Renal cortex interstitium (tissue), 11 donors: ENCODE measurements around the gene CLDND2. TPM values are rescaled to one million over a fixed set of nuclear protein-coding genes. Genes with fewer than 3 reads are reported as not detected.

ENCODE experiments used
- DNase-seq, 11 donors: peaks; one replicate each; pipeline ENCODE4 v3.0.0-alpha.2; 2013; ENCODE audit warnings: low read depth in 9 of 11, low spot score in 4 of 11; ENCODE audit errors: extremely low read depth in 1 of 11
- polyA plus RNA-seq, 3 donors: library from polyadenylated mRNA; unstranded; fragments of 120-200 nt; gene quantifications; one replicate each; pipeline ENCODE4 v1.2.1, GENCODE V29; 2013; ENCODE audit not compliant: insufficient read length in 3 of 3

The CLDND2 gene
- polyA plus RNA-seq, 3 donors = 0.54 to 1.8 (median 1.7) TPM

GRCh38 chr19:51321799-51322198 is 47.0 kb downstream of the CLDND2 start:
- no peak for DNase-seq

- DNase-seq = peak in 7 of 11 donors; percentile 32 to 63 (median 48)
Measured at GRCh38 chr19:51320280-51320657, 48.5 kb downstream of the CLDND2 start.

GRCh38 chr19:51319649-51320279 is 49.0 kb downstream of the CLDND2 start:
- DNase-seq = no peak

DNA sequence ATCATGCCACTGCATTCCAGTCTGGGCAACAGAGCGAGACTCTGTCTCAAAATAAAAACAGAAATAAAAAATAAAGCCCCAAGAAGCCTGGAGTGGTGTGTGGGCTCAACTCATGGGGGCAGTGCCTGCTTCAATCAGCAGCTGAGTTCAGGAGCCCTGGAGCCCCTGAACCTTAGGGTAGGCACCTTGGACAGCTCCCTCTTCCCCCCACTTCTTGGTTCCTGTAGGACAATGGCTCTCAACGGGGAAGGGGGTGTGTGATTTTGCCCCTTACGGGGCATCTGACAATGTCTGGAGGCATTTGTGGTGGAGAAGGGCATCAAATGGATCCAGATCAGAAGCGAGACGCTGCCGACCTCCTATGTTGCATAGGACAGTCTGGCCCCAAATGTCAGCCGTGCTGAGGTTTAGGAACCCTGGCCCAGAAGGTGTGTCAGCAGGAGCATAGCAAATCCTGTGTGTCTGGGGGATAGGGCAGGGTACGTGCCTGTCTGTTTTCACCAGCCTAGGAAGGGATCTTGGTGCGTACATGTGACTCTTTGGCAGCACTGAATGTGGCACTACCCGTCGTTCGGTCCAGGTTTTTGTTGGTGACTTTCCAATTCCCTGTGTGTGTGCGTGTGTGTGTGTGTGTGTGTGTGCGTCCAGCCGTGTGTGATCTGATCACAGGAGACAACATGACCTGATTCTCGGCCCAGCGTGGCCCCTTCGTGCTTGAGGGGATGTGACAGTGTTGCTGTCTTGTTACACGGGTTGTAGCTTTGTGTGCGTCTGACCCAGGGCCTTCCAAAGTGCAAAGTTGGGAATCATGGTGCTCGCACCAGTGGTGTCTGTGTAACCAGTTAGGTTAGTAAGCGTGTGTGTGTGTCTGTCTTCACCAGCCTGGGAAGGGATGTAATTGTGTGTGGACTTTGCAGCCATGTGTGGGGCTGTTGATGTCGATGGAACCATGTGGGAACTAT is 49.8 kb downstream of the CLDND2 start:
- DNase-seq = no peak

GRCh38 chr19:51317968-51318367 is 50.8 kb downstream of the CLDND2 start:
- no peak for DNase-seq

- DNase-seq = no peak
Measured at GRCh38 chr19:51317376-51317775, 51.4 kb downstream of the CLDND2 start.

Other genes starting within 250 kb of the CLDND2 start
- 1 to 10 TPM; 1.1 to 1.7 (median 1.5) TPM for gene SIGLEC9, start 244.1 kb downstream of the CLDND2 start, polyA plus RNA-seq
- gene SIGLEC7, start 226.7 kb downstream of the CLDND2 start, polyA plus RNA-seq = under 1 TPM; 0.22 to 0.65 (median 0.27) TPM
- 1 to 10 TPM; 1.8 to 2.4 (median 1.8) TPM for gene CD33, start 143.9 kb downstream of the CLDND2 start, polyA plus RNA-seq
- gene SIGLECL1, start 117.9 kb downstream of the CLDND2 start, polyA plus RNA-seq = not detected
- 1 to 10 TPM; 3.7 to 5.2 (median 4.6) TPM for gene IGLON5, start 57.4 kb downstream of the CLDND2 start, polyA plus RNA-seq
- 1 to 10 TPM; 3.8 to 5.3 (median 4.4) TPM for gene VSIG10L, start 26.9 kb downstream of the CLDND2 start, polyA plus RNA-seq
- gene ETFB, start 2.6 kb downstream of the CLDND2 start, polyA plus RNA-seq = 100 to 1,000 TPM; 124 to 158 (median 140) TPM
- gene NKG7, start 3.7 kb upstream of the CLDND2 start, polyA plus RNA-seq = 1 to 10 TPM; 1.1 to 1.9 (median 1.7) TPM
- gene LIM2, start 19.0 kb upstream of the CLDND2 start, polyA plus RNA-seq = under 1 TPM; 0.20 to 0.80 (median 0.30) TPM
- under 1 TPM; 0.15 to 0.48 (median 0.47) TPM for gene C19orf84, start 21.6 kb upstream of the CLDND2 start, polyA plus RNA-seq
- 1 to 10 TPM; 1.2 to 1.8 (median 1.6) TPM for gene SIGLEC10, start 48.6 kb upstream of the CLDND2 start, polyA plus RNA-seq
- under 1 TPM in 1 of 3 donors, not detected in 2; 0.06 TPM for gene SIGLEC8, start 89.5 kb upstream of the CLDND2 start, polyA plus RNA-seq
- gene CEACAM18, start 109.5 kb upstream of the CLDND2 start, polyA plus RNA-seq = not detected
- under 1 TPM; 0.11 to 0.38 (median 0.13) TPM for gene SIGLEC12, start 132.8 kb upstream of the CLDND2 start, polyA plus RNA-seq
- under 1 TPM in 2 of 3 donors, not detected in 1; 0.24 to 0.32 TPM for gene SIGLEC6, start 162.7 kb upstream of the CLDND2 start, polyA plus RNA-seq
- gene ZNF175, start 202.3 kb upstream of the CLDND2 start, polyA plus RNA-seq = 10 to 100 TPM; 15.8 to 20.0 (median 17.8) TPM